Measurements from ENCODE around the gene NET1. TPM values are rescaled to one million over a fixed set of nuclear protein-coding genes. Genes with fewer than 3 reads are reported as not detected.
A peak's percentile ranks its signal among the peaks of the same experiment; 100 is the strongest.

Gene NET1
- total RNA-seq, 1 donor from 2014 or later = 11.3 TPM

- no peak for TF ChIP-seq CTCF (IDR thresholded peaks at IDR 0.05)
- DNase-seq (ENCODE audit: extremely low spot score, unreplicated experiment) = no peak
- peaks cover 3% of the 10 kb centered on the region for H3K4me1 Mint-ChIP-seq (ENCODE audit: unreplicated experiment)
- no peak overlapping the region for H3K27ac Mint-ChIP-seq (ENCODE audit: unreplicated experiment)
- peaks cover 21% of the 10 kb centered on the region for H3K9me3 Mint-ChIP-seq (ENCODE audit: unreplicated experiment)
- H3K27me3 Mint-ChIP-seq (ENCODE audit: unreplicated experiment) = no peaks in the 10 kb centered on the region
- H3K36me3 Mint-ChIP-seq (ENCODE audit: unreplicated experiment) = peaks cover 11% of the 10 kb centered on the region
- no peak overlapping the region for H3K4me3 Mint-ChIP-seq (ENCODE audit: unreplicated experiment)
Observed at GRCh38 chr10:5416981-5417380, 4.6 kb downstream of the NET1 start.

DNA sequence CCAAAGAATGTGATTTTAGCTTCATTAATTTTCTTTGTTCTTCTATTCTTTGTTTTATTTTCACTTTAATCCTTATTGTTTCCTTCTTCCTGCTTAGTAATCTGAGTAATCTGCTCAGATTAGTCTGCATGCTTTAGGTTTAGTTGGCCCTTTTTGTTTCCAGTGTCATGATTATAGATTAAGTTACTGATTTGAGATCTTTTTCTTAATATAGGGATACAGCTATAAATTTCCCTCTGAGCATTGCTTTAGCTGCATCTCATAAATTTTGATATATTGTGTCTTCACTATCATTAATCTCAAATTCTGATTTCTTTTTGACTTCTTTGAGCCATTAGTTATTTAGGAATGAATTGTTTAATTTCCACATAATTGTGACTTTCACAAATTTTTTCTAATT is 6.2 kb downstream of the NET1 start:
- Mint-ChIP-seq H3K27ac (ENCODE audit: unreplicated experiment) (peak overlapping the region; percentile 21), H3K36me3 (ENCODE audit: unreplicated experiment) (peaks cover 11% of the 10 kb centered on the region), H3K27me3 (ENCODE audit: unreplicated experiment) (no peaks in the 10 kb centered on the region), H3K4me3 (ENCODE audit: unreplicated experiment) (no peak overlapping the region), H3K4me1 (ENCODE audit: unreplicated experiment) (peaks cover 5% of the 10 kb centered on the region), H3K9me3 (ENCODE audit: unreplicated experiment) (peaks cover 21% of the 10 kb centered on the region)
- no peak for TF ChIP-seq CTCF (IDR thresholded peaks at IDR 0.05)
- no peak for DNase-seq (ENCODE audit: extremely low spot score, unreplicated experiment)

DNA sequence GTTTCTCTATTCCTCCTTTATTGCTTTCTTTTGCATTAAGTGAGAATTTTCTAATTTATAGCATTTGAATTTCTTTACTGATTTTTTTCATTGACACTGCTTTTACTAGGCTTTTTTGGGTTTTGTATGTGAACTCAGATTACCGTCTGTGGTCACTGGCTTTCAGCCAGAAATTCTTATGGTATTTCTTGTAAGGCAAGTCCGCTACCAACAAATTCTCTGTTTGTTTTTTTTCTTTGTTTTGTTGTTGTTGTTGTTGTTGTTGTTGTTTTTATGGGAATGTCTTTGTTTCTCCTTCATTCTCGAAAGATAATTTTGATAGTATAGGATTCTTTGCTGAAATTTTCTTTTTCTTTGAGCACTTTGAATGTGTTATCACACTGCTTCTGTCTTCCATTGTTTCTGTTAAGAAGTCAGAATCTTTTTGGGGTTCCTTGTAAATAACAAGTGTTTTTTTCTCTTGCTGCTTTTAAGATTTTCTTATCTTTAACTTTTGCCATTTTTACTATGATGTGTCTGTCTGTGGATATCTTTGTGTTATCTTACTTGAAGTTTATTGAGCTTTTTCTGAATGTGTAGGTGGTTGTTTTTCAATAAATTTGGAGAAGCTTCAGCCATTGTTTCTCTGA is 7.2 kb downstream of the NET1 start:
- DNase-seq (ENCODE audit: extremely low spot score, unreplicated experiment) = no peak
- no peak overlapping the region for H3K4me3 Mint-ChIP-seq (ENCODE audit: unreplicated experiment)
- TF ChIP-seq CTCF (IDR thresholded peaks at IDR 0.05) = no peak

DNA sequence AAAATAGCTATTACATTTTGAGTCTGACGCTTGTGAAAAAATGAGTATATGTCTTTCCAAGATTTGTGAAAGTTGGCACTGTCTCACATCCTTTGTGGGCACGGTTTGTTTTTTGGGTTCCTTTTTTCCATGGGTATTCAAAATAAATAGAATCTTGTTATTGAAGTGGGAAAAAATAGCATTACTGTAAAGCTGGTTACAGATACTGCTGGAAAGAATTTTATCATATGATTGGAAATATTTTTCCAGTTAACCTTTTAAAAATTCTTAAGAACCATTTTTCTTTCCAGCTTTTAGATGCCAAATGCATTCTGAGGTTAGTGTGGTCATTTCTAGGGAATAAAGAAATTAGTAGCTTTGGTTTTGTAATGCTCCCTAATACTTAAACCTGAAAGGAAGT is 11.4 kb downstream of the NET1 start:
- Mint-ChIP-seq H3K4me3 (ENCODE audit: unreplicated experiment) (no peak overlapping the region), H3K9me3 (ENCODE audit: unreplicated experiment) (peaks cover 15% of the 10 kb centered on the region), H3K27ac (ENCODE audit: unreplicated experiment) (peak overlapping the region; percentile 58), H3K4me1 (ENCODE audit: unreplicated experiment) (peaks cover 32% of the 10 kb centered on the region), H3K27me3 (ENCODE audit: unreplicated experiment) (no peaks in the 10 kb centered on the region), H3K36me3 (ENCODE audit: unreplicated experiment) (peaks cover 3% of the 10 kb centered on the region)
- no peak for DNase-seq (ENCODE audit: extremely low spot score, unreplicated experiment)
- no peak for TF ChIP-seq CTCF (IDR thresholded peaks at IDR 0.05)

More for the DNA sequence above, 7.2 kb downstream of the NET1 start:
- peaks cover 21% of the 10 kb centered on the region for H3K9me3 Mint-ChIP-seq (ENCODE audit: unreplicated experiment)
- no peaks in the 10 kb centered on the region for H3K27me3 Mint-ChIP-seq (ENCODE audit: unreplicated experiment)
- H3K27ac Mint-ChIP-seq (ENCODE audit: unreplicated experiment) = no peak overlapping the region
- peaks cover 15% of the 10 kb centered on the region for H3K4me1 Mint-ChIP-seq (ENCODE audit: unreplicated experiment)
- peaks cover 11% of the 10 kb centered on the region for H3K36me3 Mint-ChIP-seq (ENCODE audit: unreplicated experiment)

DNA sequence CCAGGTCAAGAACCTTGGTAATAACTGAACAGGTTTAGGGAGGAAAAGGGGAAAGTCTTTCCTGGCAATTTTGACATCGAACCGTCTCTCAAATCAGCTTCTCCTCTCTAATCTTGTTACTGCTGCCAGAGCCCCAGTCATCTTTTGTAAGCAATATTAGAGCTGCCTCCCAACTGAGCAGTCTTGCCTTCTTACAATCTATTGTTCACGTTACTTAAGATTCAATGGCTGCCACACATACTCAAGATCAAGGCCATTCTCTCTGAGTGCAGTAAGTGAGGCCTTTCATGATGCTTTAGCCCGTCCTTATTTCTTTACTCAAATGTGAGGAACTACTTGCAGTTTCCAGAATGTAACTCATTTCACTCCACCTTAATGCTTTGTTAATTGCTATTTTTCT is 12.4 kb downstream of the NET1 start:
- peaks cover 39% of the 10 kb centered on the region for H3K4me1 Mint-ChIP-seq (ENCODE audit: unreplicated experiment)
- no peak for TF ChIP-seq CTCF (IDR thresholded peaks at IDR 0.05)
- peak overlapping the region; percentile 10 for H3K27ac Mint-ChIP-seq (ENCODE audit: unreplicated experiment)
- H3K4me3 Mint-ChIP-seq (ENCODE audit: unreplicated experiment) = no peak overlapping the region
- DNase-seq (ENCODE audit: extremely low spot score, unreplicated experiment) = no peak
- H3K27me3 Mint-ChIP-seq (ENCODE audit: unreplicated experiment) = no peaks in the 10 kb centered on the region
- H3K36me3 Mint-ChIP-seq (ENCODE audit: unreplicated experiment) = no peaks in the 10 kb centered on the region
- H3K9me3 Mint-ChIP-seq (ENCODE audit: unreplicated experiment) = peaks cover 5% of the 10 kb centered on the region
